Stimulated activated CD8-positive, alpha-beta memory T cell treated with anti-CD3 and anti-CD28 coated beads, Interleukin-7, amount 100 ng/mL, for 24 hours (primary cell): Measurements from ENCODE around the gene INTS7.
A peak's percentile ranks its signal among the peaks of the same experiment; 100 is the strongest.
"Not testable (repeated sequence)": the region's sequence is repeated elsewhere in the genome, so short reads cannot be mapped to it uniquely, and the experiment has no call there.

Experiments used
- DNase-seq: peaks from one replicate; pipeline ENCODE4 v3.0.0-alpha.2; 2020; ENCODE audit warnings: low read depth

INTS7 gene

GRCh38 chr1:212035835-212036605 is 663 bp upstream of the INTS7 start:
- no peak for DNase-seq

- no peak for DNase-seq
Observed at GRCh38 chr1:212034516-212035122, 738 bp downstream of the INTS7 start.

GRCh38 chr1:212030936-212031528 is 4.3 kb downstream of the INTS7 start:
- DNase-seq: no peak

GRCh38 chr1:212027727-212028126 is 7.6 kb downstream of the INTS7 start:
- DNase-seq: not testable (repeated sequence)

GRCh38 chr1:212024469-212025149 is 10.7 kb downstream of the INTS7 start:
- DNase-seq: no peak

GRCh38 chr1:212022908-212023307 is 12.4 kb downstream of the INTS7 start:
- DNase-seq: not testable (repeated sequence)

GRCh38 chr1:212021563-212021962 is 13.8 kb downstream of the INTS7 start:
- DNase-seq: no peak

- DNase-seq: no peak
Observed at GRCh38 chr1:212020975-212021374, 14.4 kb downstream of the INTS7 start.

GRCh38 chr1:212013672-212014071 is 21.7 kb downstream of the INTS7 start:
- DNase-seq: no peak

- peak; percentile 37 for DNase-seq
Observed at GRCh38 chr1:212012034-212012740, 23.2 kb downstream of the INTS7 start.

- no peak for DNase-seq
Observed at GRCh38 chr1:212010004-212010403, 25.4 kb downstream of the INTS7 start.

GRCh38 chr1:212009561-212009960 is 25.8 kb downstream of the INTS7 start:
- no peak for DNase-seq

- DNase-seq: no peak
Observed at GRCh38 chr1:212007886-212008285, 27.5 kb downstream of the INTS7 start.

- no peak for DNase-seq
Observed at GRCh38 chr1:212007178-212007577, 28.2 kb downstream of the INTS7 start.

GRCh38 chr1:212004895-212005608 is 30.3 kb downstream of the INTS7 start:
- no peak for DNase-seq

- no peak for DNase-seq
Observed at GRCh38 chr1:212002536-212002935, 32.8 kb downstream of the INTS7 start.

GRCh38 chr1:211997426-211997825 is 37.9 kb downstream of the INTS7 start:
- not testable (repeated sequence) for DNase-seq

- DNase-seq: no peak
Observed at GRCh38 chr1:211991695-211992094, 43.7 kb downstream of the INTS7 start.

GRCh38 chr1:211986628-211987254 is 48.6 kb downstream of the INTS7 start:
- DNase-seq: no peak

GRCh38 chr1:211985556-211986264 is 49.6 kb downstream of the INTS7 start:
- DNase-seq: no peak
